ENCODE measurements around the gene UBR1. TPM values are rescaled to one million over a fixed set of nuclear protein-coding genes. Genes with fewer than 3 reads are reported as not detected.
"Not testable (repeated sequence)": the region's sequence is repeated elsewhere in the genome, so short reads cannot be mapped to it uniquely, and the experiment has no call there.

Gene UBR1
- total RNA-seq, 2 donors from 2014 or later = 36.5 to 39.1 TPM

DNA sequence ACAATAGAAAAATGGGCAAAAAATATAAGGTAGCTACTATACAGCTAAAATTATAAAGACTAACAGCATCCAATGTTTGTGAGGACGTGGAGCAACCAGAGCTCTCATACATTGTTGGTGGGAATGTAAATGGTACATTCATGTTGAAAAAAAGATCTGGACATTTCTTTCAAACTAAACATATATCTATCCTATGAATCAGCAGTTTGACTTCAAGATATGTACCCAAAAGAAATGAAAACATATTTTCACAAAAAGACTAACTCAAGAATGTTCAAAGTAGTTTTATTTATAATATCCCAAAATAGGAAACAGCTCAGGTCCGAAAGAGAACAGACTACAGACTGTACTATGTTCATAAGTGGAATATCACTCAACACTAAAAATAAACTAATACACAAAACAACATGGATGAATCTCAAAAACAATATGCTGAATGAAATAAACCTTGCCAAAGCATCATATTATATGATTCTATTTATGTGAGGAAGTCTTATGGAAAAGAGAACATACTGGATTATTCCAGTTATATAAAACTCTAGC lies 176.5 kb downstream of the UBR1 start:
- DNase-seq (ENCODE audit: low spot score) = no peak
- intact Hi-C loops (cut with DNase I) = loop anchor here (5.0 to 10.0 kb wide), 2 partner anchors 195 to 222 kb away; partner anchors contain the start of gene CDAN1 (in 1 of the 2)

DNA sequence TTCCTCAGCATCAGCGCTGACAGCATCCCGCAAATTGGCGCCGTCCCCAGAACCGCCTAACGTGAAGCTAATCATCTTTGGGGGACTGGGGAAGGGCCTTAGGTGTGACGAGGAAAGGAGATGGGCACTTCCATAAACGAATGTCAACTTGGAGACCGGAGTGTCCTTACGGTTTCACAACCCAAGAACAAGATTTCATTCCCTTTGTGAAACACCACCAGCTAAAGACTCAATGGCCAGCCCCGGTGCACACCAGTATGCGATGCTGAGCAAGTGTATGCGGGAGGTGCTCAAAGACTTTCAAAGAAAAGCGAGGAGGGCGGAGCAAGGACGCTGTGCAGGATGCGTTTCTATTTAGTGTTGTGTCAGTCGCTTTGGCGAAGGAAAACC lies 184.5 kb downstream of the UBR1 start:
- intact Hi-C loops (cut with DNase I) = loop anchor here in 1 of 2 donors (10.0 kb wide), 1 partner anchor 187 kb away; the partner anchor contains the start of gene CDAN1
- DNase-seq (ENCODE audit: low spot score) = no peak

DNA sequence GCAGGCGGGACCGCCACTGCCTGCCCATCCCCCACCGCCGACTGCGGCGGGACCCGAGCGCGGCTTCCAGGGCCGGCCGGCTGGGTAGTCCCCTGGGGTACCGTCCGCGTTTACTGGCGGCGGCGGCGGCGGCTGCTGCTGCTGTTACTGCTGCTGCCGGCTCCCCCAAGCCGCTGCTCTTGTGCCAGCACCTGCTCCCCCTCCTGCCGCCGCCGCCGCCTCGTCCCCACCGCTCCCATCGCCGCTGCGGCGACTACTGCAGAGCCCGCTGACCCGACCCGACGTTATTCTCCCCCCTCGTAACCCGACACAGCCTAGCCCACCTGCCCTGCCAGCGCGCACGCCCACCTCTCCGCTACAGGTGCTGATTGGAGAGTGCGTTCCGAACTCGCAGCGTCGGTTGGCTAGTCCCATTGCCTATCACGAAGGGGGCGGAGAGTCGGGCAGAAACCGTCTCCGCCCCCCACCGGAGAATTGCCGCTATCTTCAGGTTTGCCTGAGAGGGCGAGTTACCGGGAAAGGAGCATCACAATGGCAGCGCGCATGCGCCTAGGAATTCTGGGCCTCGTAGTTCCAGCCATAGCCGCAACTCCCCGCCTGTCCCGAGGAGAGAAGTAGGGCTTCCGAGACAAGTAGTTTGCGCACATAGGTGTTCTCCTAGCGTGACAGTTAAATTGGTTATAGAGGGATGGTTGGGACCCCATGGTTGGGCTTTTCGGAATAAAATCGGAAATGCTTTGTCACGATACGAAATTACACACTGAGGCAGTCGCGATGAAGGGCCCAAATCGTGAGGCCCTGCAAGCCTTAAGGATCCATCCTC lies 185.1 kb downstream of the UBR1 start, which contains the start of gene TTBK2:
TSS of gene TTBK2 (minus strand) at position 260 of the 823 bp plus-strand sequence. CDS start 42,161 bp downstream, outside the sequence.
- peak; percentile 99 for DNase-seq (ENCODE audit: low spot score)
- intact Hi-C loops (cut with DNase I) = loop anchor here in 1 of 2 donors (10.0 kb wide), 1 partner anchor 186 kb away; the partner anchor contains the start of gene CDAN1

DNA sequence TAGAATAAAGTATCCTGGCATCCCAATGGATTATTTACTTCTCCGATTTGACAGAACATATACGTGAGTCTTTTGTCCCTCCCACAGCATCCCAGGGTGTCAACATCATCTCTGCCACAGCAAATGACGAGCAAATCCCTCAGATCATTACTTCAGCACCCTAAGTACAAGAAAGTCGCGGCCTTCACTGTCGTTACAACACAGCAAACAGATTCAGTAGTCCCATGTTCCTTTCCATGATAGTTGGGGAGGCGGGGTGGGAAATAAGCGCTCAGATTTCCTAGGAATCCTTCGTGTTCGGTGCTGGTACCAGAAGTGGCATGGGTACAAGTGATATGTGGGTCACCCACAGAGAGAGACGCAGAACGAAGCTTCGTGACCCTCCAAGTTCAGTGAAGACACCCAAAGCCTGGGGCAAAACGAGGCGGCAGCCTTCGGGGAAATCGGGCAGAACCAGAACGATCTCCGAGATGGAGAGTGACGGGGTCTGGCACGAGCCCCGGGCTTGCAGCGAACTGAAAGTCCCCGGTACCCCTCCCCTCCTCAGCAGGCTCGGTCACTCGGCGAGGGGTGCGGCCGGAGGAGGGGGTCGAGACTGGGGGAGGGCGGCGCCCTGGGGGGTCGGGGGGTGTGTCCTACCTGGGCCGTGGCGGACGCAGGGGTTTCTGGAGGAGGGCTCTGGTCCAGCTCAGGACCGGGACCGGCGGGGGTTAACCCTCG lies 185.9 kb downstream of the UBR1 start:
- DNase-seq (ENCODE audit: low spot score) = peak; percentile 86
- intact Hi-C loops (cut with DNase I) = loop anchor here in 1 of 2 donors (10.0 kb wide), 1 partner anchor 185 kb away; the partner anchor contains the start of gene CDAN1

DNA sequence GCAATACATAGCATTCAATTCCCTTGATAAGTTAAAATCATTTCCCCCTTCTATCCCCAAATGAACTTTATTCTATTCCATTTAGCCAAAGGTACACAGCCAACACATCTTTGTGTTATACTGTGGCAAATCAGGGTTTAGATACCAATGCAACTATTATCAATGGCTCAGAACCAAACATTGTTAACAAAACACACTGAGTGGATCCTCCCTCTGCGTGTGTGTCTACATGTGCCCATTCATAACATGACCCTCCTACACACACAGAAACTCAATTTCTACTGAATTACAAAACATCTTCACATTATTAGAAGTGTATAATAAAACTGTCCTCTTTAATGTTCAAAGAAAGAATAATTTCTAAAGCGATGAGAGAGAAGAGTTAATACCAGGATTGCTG lies 186.5 kb downstream of the UBR1 start:
- intact Hi-C loops (cut with DNase I) = no loop called here
- DNase-seq (ENCODE audit: low spot score) = no peak

DNA sequence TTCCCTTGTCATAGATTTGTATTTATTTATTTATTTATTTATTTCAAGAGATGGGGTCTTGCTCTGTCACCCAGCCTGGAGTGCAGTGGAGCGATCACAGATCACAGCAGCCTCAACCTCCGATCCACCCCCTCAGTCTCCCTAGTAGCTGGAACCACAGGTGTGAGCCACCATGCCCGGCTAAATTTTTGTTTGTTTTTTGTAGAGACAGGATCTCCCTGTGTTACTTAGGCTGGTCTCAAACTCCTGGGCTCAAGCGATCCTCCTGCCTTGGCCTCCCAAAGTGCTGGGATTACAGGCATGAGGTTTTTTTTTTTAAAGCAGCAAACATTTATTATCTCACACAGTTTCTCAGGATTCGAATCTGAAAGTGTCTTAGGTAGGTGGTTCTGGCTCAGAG lies 187.8 kb downstream of the UBR1 start:
- DNase-seq (ENCODE audit: low spot score) = no peak
- intact Hi-C loops (cut with DNase I) = no loop called here

DNA sequence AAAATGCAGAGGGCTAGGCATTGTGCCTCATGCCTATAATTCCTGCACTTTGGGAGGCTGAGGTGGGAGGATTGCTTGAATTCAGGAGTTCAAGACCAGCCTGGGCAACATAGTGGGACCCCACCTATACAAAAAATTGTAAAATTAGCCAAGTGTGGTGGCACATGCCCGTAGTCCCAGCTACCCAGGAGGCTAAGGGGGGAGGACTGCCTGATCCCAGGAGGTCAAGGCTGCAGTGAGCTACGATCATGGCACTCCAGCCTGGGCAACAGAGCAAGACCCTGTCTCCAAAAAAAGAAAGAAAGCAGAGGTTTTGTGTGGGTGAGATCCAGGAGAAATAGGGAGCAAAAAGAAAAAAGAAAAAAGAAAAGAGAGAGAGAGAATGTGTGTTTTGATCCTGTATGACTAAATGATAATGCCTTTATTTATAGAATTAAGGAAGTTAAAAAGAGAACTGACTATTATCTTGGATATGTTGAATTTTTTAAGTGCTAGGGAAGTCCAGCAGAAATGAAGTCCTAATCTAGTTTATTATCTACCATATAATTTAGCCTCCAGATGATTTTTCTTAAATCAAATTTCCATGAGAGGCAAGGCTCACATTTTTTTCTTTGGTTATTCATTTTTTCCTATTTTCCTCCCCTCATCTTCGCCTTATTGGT lies 190.1 kb downstream of the UBR1 start:
- intact Hi-C loops (cut with DNase I) = no loop called here
- DNase-seq (ENCODE audit: low spot score) = no peak

DNA sequence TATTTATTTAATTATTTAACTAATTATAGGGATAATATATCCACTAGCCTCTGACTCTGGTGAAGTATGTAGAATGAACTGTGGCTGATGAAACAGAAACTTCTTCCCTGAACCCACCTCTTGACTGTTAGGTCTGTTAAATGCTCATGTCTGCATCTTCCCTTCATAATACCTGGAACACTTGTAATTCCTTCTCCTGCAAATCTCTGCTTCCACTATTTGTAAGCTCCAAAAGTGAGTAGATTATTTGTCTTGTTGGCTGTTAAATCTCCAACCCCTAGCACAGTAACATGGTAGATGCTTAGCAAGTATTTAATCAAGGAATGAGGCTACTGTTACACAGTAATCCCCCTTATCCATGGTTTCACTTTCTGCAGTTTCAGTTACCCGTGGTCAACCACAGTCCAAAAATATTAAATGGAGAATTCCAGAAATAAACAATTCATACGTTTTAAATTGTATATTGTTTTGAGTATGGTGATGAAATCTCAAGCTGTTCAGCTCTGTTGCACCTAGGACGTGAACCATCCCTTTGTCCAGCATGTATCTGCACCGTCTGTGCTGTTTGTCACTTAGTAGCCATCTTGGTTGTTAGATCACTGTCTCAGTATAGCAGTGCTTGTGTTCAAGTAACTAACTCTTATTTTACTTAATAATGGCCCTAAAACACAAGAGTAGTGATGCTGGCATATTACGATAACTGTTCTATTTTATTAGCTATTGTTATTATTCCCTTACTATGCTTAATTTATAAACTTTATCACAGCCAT lies 190.9 kb downstream of the UBR1 start:
- intact Hi-C loops (cut with DNase I) = no loop called here
- no peak for DNase-seq (ENCODE audit: low spot score)

DNA sequence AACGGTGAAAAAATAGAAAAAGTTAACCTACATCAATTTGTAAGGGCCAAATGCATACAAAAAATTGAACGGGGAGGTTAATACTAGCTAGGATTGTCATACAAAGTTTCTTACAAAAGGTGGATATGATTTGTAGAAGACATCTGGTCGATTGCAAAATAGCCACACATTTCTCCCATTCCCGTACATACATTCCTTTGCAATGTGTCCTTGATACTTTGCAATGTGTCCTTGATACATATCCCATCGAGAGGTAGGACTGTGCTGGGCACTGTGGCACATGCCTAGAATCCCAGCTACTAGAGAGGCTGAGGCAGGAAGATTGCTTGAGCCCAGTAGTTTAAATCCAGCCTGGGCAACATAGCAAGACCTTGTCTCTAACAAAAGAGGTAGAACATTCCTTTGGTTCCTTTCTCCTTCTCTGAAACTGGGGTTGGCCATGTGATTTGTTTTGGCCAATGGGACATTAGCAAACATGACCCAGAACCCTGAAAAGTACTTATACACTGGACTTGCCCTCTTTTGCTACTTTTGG lies 194.7 kb downstream of the UBR1 start:
- intact Hi-C loops (cut with DNase I) = no loop called here
- DNase-seq (ENCODE audit: low spot score) = no peak

DNA sequence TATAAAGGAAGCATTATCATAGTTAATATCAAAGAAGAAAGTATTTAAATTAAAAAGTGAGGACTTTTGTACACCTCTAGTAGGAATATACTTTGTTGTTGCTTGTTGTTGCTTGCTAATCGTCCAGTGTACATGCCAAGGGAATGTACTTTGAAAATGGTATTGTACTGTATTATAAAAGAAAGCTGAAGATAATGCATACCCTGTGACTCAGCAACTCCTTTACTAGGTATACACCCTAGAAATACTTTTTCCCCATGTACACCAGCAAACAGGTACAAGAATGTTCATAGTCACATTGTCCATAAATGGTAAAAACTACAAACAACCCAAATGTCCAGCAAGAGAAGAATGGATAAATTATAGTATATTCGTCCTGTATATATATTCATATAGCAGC lies 197.3 kb downstream of the UBR1 start:
- no peak for DNase-seq (ENCODE audit: low spot score)
- intact Hi-C loops (cut with DNase I) = no loop called here

DNA sequence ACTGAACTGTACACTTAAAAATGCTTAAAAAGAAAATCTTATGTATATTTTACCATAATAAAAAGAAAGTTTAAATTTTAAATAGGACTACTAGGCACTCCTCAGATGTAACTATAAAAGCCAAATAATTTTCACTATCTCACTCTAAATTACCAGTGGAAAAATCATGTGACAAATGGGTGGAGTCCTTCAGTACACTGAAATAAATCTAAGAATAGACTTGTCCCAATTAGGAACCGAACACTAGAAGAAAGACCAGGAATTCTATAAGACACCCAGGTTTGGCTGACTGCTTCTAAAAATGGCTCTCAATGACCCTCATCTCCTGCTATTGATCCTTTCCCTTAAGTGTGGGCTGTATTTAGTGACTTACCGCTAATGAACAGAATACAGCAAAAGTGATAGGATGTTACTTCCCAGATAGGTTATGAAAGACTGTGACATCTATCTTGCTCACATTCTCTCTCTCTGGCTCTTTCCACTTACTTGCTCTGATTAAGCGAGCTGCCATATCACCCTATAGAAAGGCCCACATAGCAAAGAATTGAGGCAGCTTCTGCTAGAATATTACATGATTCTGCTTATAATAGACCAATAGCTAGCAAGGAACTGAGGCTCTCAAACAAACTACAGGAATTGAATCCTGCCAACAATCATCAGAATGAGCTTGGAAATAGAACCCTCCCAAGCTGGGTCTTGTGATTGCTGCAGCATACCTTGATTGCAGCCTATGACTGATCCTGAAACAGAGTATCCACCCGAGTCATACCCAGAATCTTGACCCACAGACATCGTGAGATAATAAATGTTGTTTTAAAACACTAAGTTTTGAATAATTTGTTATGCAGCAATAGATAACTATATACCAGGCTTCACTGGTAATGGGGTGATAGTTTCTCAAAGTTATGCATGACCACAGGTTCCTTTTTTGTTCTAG lies 202.2 kb downstream of the UBR1 start:
- intact Hi-C loops (cut with DNase I) = no loop called here
- no peak for DNase-seq (ENCODE audit: low spot score)

DNA sequence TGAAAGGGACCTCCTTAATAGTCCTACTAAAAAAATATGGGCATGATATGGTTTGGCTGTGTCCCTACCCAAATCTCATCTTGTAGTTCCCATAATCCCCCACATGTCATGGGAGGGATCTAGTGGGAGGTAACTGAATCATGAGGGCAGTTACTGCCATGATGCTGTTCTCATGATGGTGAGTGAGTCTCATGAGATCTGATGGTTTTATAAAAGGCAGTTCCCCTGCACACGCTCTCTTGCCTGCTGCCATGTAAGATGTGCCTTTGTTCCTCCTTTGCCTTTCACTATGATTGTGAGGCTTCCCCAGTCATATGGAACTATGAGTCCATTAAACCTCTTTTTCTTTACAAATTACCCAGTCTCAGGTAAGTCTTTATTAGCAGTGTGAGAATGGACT lies 211.9 kb downstream of the UBR1 start:
- not testable (repeated sequence) for DNase-seq (ENCODE audit: low spot score)
- intact Hi-C loops (cut with DNase I) = loop anchor here in 1 of 2 donors (2.0 kb wide), 1 partner anchor 73 kb away; no protein-coding TSS in a partner anchor

Other genes with a start within 250 kb of the UBR1 start
- gene TTBK2, start 185.3 kb downstream of the UBR1 start, total RNA-seq = 10 to 100 TPM; 21.7 to 25.2 TPM
- gene TMEM62, start 27.5 kb upstream of the UBR1 start, total RNA-seq = 10 to 100 TPM; 16.0 to 17.3 TPM
- gene CCNDBP1, start 79.4 kb upstream of the UBR1 start, total RNA-seq = 10 to 100 TPM; 49.6 to 52.6 TPM
- under 1 TPM; 0.43 to 0.65 TPM for gene EPB42, start 115.0 kb upstream of the UBR1 start, total RNA-seq
- 1 to 10 TPM in 1 of 2 donors, under 1 TPM in 1; 0.56 to 1.0 TPM for gene TGM5, start 160.9 kb upstream of the UBR1 start, total RNA-seq
- not detected for gene TGM7, start 196.2 kb upstream of the UBR1 start, total RNA-seq
- 1 to 10 TPM; 5.5 to 7.4 TPM for gene LCMT2, start 224.5 kb upstream of the UBR1 start, total RNA-seq